HepG2 (cell line): Measurements from ENCODE around the gene RBBP6. TPM values are rescaled to one million over a fixed set of nuclear protein-coding genes. Genes with fewer than 3 reads are reported as not detected.
A peak's percentile ranks its signal among the peaks of the same experiment; 100 is the strongest.

Source experiments
- CENPT ChIP-seq: sonication (generic); formaldehyde crosslinking; IDR thresholded peaks from 2 replicates; pipeline ENCODE4 v1.8.0; 2022; ENCODE audit warnings: low read depth, mild to moderate bottlenecking, moderate library complexity, missing genetic modification reagents
- ELF4 ChIP-seq: sonication (generic); formaldehyde crosslinking; IDR thresholded peaks from 2 replicates; pipeline ENCODE4 v1.5.0; 2020; ENCODE audit warnings: missing genetic modification reagents, mild to moderate bottlenecking, moderate library complexity, borderline replicate concordance
- FOSL1 ChIP-seq: sonication (generic); formaldehyde crosslinking; IDR thresholded peaks from 2 replicates; pipeline ENCODE4 v1.9.0; 2021; ENCODE audit warnings: missing genetic modification reagents, borderline replicate concordance
- GABPB1 ChIP-seq: IDR thresholded peaks from 2 replicates; pipeline ENCODE4 v1.6.1; 2016; ENCODE audit warnings: mild to moderate bottlenecking, missing genetic modification reagents, moderate library complexity, missing compliant biosample characterization
- HNF4A ChIP-seq: sonication (generic); formaldehyde crosslinking; IDR thresholded peaks from 2 replicates; pipeline ENCODE4 v1.4.0; 2020; ENCODE audit warnings: missing genetic modification reagents
- HNRNPL ChIP-seq: fragments of 200-400 bp; formaldehyde crosslinking; IDR thresholded peaks from 2 replicates; pipeline ENCODE4 v1.6.1; 2017; ENCODE audit warnings: mild to moderate bottlenecking, low read depth, low read length
- HNRNPLL ChIP-seq: fragments of 200-400 bp; formaldehyde crosslinking; IDR thresholded peaks from 2 replicates; pipeline ENCODE4 v1.6.1; 2017; ENCODE audit warnings: mild to moderate bottlenecking, low read depth, low read length; ENCODE audit not compliant: poor library complexity, severe bottlenecking
- HNRNPUL1 ChIP-seq: fragments of 200-400 bp; formaldehyde crosslinking; IDR thresholded peaks from 2 replicates; pipeline ENCODE4 v1.6.1; 2017; ENCODE audit warnings: low read depth, mild to moderate bottlenecking, low read length, moderate library complexity
- MXD4 ChIP-seq: IDR thresholded peaks from 2 replicates; pipeline ENCODE4 v1.6.1; 2016; ENCODE audit warnings: mild to moderate bottlenecking, missing biosample characterization, missing genetic modification reagents
- NCOA2 ChIP-seq: sonication (generic); formaldehyde crosslinking; IDR thresholded peaks from 2 replicates; pipeline ENCODE4 v1.8.0; 2022; ENCODE audit warnings: inconsistent platforms
- NFKBIZ ChIP-seq: IDR thresholded peaks from 2 replicates; pipeline ENCODE4 v1.6.1; 2018; ENCODE audit warnings: missing genetic modification reagents, missing compliant biosample characterization
- PAF1 ChIP-seq: IDR thresholded peaks from 2 replicates; pipeline ENCODE4 v1.6.1; 2016; ENCODE audit warnings: missing genetic modification reagents, missing compliant biosample characterization
- PITX1 ChIP-seq: sonication (generic); formaldehyde crosslinking; IDR thresholded peaks from 2 replicates; pipeline ENCODE4 v1.5.1; 2020; ENCODE audit warnings: mild to moderate bottlenecking, missing genetic modification reagents
- RAD21 ChIP-seq: fragments of 450-650 bp; formaldehyde crosslinking; IDR thresholded peaks from 2 replicates; pipeline ENCODE4 v1.5.0; 2020; ENCODE audit warnings: mild to moderate bottlenecking
- RCOR2 ChIP-seq: IDR thresholded peaks from 2 replicates; pipeline ENCODE4 v1.6.1; 2016; ENCODE audit warnings: missing biosample characterization, missing genetic modification reagents
- RELA ChIP-seq: sonication (generic); formaldehyde crosslinking; IDR thresholded peaks from 2 replicates; pipeline ENCODE4 v1.4.0; 2020; ENCODE audit warnings: missing genetic modification reagents
- RXRB ChIP-seq: IDR thresholded peaks from 2 replicates; pipeline ENCODE4 v1.6.1; 2016; ENCODE audit warnings: borderline replicate concordance, missing genetic modification reagents, missing compliant biosample characterization
- SAFB2 ChIP-seq: sonication (generic); formaldehyde crosslinking; IDR thresholded peaks from 2 replicates; pipeline ENCODE4 v1.5.1; 2020; ENCODE audit warnings: missing genetic modification reagents, low read depth, mild to moderate bottlenecking, borderline replicate concordance
- SRY ChIP-seq: sonication (generic); formaldehyde crosslinking; IDR thresholded peaks from 2 replicates; pipeline ENCODE4 v1.8.0; 2022; ENCODE audit warnings: mild to moderate bottlenecking, missing genetic modification reagents
- TBX3 ChIP-seq: fragments of 450-650 bp; IDR thresholded peaks from 2 replicates; pipeline ENCODE4 v1.6.1; 2017; ENCODE audit warnings: antibody characterized with exemption, mild to moderate bottlenecking, inconsistent platforms, borderline replicate concordance
- TGIF2 ChIP-seq: IDR thresholded peaks from 2 replicates; pipeline ENCODE4 v1.6.1; 2016; ENCODE audit warnings: control low read depth, missing compliant biosample characterization
- ZNF251 ChIP-seq: sonication (generic); formaldehyde crosslinking; IDR thresholded peaks from 2 replicates; pipeline ENCODE4 v1.9.0; 2021; ENCODE audit warnings: mild to moderate bottlenecking, missing genetic modification reagents
- ZNF569 ChIP-seq: sonication (generic); formaldehyde crosslinking; IDR thresholded peaks from 2 replicates; pipeline ENCODE4 v1.5.0; 2020; ENCODE audit warnings: mild to moderate bottlenecking, missing genetic modification reagents, moderate library complexity, borderline replicate concordance
- ZNF879 ChIP-seq: sonication (generic); formaldehyde crosslinking; IDR thresholded peaks from 2 replicates; pipeline ENCODE4 v1.8.1; 2023; ENCODE audit warnings: missing genetic modification reagents
- polyA plus RNA-seq, 8 experiments: library from polyadenylated mRNA; depleted of rRNA in 3 of 8; stranded (reverse) in 7 of 8; unstranded in 1 of 8; fragments of >200 nt; fragmentation: Illumina TruSeq in 4 of 8; extraction: Trizol in 4 of 8; gene quantifications; 2 replicates each; pipeline versions ENCODE4 v1.2.1 to v1.2.3, GENCODE V29; 2011 to 2016; ENCODE audit warnings: low read depth in 4 of 8, missing spikeins in 1 of 8, mixed read lengths in 1 of 8; ENCODE audit not compliant: insufficient read depth in 1 of 8
- total RNA-seq, 5 experiments: library from RNA; depleted of rRNA; stranded (reverse); fragments of >200 nt; fragmentation: Illumina TruSeq; extraction: Trizol; gene quantifications; 2 replicates each; pipeline ENCODE4 v1.2.3, GENCODE V29; 2016; ENCODE audit warnings: low read depth in 1 of 5
- TF ChIP-seq, protein P1 (sequence below): sonication (generic); formaldehyde crosslinking; IDR thresholded peaks from 2 replicates; pipeline ENCODE4 v1.4.0; 2020; ENCODE audit warnings: missing genetic modification reagents
- TF ChIP-seq, protein P2 (sequence below): sonication (generic); formaldehyde crosslinking; IDR thresholded peaks from 2 replicates; pipeline ENCODE4 v1.8.1; 2023; ENCODE audit warnings: mild to moderate bottlenecking, inconsistent platforms, moderate library complexity, missing genetic modification reagents, borderline replicate concordance

The RBBP6 gene
- total and polyA plus RNA-seq, 2 of the 13 experiments (the other 11 are each of a cell fraction or from before 2014, with no cell fraction given): 37.1 to 70.9 TPM

DNA sequence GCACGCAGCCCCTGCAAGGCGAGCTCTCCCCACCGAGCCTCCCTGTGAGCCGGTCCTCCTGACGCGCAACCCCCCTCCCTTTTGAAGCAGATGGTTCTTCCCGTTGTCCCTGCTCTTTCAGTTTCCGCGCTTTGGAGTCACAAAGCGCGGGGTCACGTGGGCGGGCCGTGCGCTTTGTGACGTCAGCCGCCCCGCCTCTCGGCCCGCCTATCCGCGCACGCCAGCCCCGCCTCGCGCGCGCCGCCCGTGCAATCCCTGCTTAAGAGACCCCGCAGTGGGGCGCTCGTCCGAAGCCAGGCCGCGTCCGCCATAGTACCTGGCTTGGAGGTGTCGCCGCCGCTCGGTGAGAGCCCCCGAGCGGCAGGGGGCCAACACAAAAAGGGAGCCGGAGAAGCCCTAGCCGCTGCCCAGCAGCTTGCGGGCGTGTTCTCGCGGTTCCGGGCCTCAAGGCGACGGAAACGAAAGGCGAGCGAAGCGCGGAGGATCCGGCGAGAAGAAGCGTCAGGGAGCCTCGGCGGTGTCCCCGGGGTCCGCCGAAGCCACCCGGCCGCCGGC lies at the start of gene RBBP6 (continued):
- TF ChIP-seq, protein P1, sequence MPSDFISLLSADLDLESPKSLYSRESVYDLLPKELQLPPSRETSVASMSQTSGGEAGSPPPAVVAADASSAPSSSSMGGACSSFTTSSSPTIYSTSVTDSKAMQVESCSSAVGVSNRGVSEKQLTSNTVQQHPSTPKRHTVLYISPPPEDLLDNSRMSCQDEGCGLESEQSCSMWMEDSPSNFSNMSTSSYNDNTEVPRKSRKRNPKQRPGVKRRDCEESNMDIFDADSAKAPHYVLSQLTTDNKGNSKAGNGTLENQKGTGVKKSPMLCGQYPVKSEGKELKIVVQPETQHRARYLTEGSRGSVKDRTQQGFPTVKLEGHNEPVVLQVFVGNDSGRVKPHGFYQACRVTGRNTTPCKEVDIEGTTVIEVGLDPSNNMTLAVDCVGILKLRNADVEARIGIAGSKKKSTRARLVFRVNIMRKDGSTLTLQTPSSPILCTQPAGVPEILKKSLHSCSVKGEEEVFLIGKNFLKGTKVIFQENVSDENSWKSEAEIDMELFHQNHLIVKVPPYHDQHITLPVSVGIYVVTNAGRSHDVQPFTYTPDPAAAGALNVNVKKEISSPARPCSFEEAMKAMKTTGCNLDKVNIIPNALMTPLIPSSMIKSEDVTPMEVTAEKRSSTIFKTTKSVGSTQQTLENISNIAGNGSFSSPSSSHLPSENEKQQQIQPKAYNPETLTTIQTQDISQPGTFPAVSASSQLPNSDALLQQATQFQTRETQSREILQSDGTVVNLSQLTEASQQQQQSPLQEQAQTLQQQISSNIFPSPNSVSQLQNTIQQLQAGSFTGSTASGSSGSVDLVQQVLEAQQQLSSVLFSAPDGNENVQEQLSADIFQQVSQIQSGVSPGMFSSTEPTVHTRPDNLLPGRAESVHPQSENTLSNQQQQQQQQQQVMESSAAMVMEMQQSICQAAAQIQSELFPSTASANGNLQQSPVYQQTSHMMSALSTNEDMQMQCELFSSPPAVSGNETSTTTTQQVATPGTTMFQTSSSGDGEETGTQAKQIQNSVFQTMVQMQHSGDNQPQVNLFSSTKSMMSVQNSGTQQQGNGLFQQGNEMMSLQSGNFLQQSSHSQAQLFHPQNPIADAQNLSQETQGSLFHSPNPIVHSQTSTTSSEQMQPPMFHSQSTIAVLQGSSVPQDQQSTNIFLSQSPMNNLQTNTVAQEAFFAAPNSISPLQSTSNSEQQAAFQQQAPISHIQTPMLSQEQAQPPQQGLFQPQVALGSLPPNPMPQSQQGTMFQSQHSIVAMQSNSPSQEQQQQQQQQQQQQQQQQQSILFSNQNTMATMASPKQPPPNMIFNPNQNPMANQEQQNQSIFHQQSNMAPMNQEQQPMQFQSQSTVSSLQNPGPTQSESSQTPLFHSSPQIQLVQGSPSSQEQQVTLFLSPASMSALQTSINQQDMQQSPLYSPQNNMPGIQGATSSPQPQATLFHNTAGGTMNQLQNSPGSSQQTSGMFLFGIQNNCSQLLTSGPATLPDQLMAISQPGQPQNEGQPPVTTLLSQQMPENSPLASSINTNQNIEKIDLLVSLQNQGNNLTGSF (CRISPR knock-in tag): peak; percentile 76; the same call in 1 of the 2 replicates
- TF ChIP-seq PAF1: no peak
- peak; percentile 67 for TF ChIP-seq RXRB (CRISPR knock-in tag)
- TF ChIP-seq SAFB2 (CRISPR knock-in tag): peak; percentile 64; the same call in 1 of the 2 replicates
- no peak for TF ChIP-seq FOSL1
- 0 out of 2 replicates have a peak, but pooled peaks have one; percentile 77 for TF ChIP-seq ZNF569
- peak; percentile 54; the same call in 1 of the 2 replicates for TF ChIP-seq TGIF2 (CRISPR knock-in tag)
- TF ChIP-seq PITX1 (CRISPR knock-in tag): peak; percentile 81
- TF ChIP-seq HNRNPL: 0 out of 2 replicates have a peak, but pooled peaks have one; percentile 64
- TF ChIP-seq HNF4A (CRISPR knock-in tag): no peak; the same call in 1 of the 2 replicates
- TF ChIP-seq HNRNPLL: peak; percentile 77
- TF ChIP-seq ELF4 (CRISPR knock-in tag): peak; percentile 51; the same call in 1 of the 2 replicates
- TF ChIP-seq ZNF251: no peak
- peak; percentile 95 for TF ChIP-seq SRY (CRISPR knock-in tag)
- peak; percentile 11 for TF ChIP-seq RAD21
- peak; percentile 75; the same call in 1 of the 2 replicates for TF ChIP-seq NCOA2 (CRISPR knock-in tag)
- TF ChIP-seq NFKBIZ (CRISPR knock-in tag): peak; percentile 60; the same call in 1 of the 2 replicates
- no peak; the same call in 1 of the 2 replicates for TF ChIP-seq CENPT (CRISPR knock-in tag)
- peak; percentile 88; the same call in 1 of the 2 replicates for TF ChIP-seq MXD4
- TF ChIP-seq TBX3: peak; percentile 73; the same call in 1 of the 2 replicates
- peak; percentile 72; the same call in 1 of the 2 replicates for TF ChIP-seq ZNF879 (CRISPR knock-in tag)
- TF ChIP-seq HNRNPUL1: peak; percentile 90
- TF ChIP-seq GABPB1 (CRISPR knock-in tag): peak; percentile 87
- TF ChIP-seq RCOR2 (CRISPR knock-in tag): no peak
- TF ChIP-seq, protein P2, sequence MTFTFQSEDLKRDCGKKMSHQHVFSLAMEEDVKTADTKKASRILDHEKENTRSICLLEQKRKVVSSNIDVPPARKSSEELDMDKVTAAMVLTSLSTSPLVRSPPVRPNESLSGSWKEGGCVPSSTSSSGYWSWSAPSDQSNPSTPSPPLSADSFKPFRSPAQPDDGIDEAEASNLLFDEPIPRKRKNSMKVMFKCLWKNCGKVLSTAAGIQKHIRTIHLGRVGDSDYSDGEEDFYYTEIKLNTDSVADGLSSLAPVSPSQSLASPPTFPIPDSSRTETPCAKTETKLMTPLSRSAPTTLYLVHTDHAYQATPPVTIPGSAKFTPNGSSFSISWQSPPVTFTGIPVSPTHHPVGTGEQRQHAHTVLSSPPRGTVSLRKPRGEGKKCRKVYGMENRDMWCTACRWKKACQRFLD (CRISPR knock-in tag): 0 out of 2 replicates have a peak, but pooled peaks have one; percentile 63
- TF ChIP-seq RELA (CRISPR knock-in tag): no peak; the same call in 1 of the 2 replicates
